WTC11 (cell line): Measurements from ENCODE around the gene PLEKHS1.

ENCODE experiments used
- ATF1 ChIP-seq: sonication (generic); formaldehyde crosslinking; IDR thresholded peaks from 2 replicates; pipeline ENCODE4 v1.8.1; 2023; ENCODE audit warnings: mild to moderate bottlenecking, moderate library complexity, missing genetic modification reagents
- CREM ChIP-seq: sonication (generic); formaldehyde crosslinking; IDR thresholded peaks from 2 replicates; pipeline ENCODE4 v1.8.1; 2022; ENCODE audit warnings: mild to moderate bottlenecking, missing genetic modification reagents, moderate library complexity
- CTCF ChIP-seq: fragments of 200-600 bp; IDR thresholded peaks from 2 replicates; pipeline ENCODE4 v1.8.0; 2022; ENCODE audit warnings: antibody characterized with exemption
- E2F5 ChIP-seq: sonication (generic); formaldehyde crosslinking; IDR thresholded peaks from 2 replicates; pipeline ENCODE4 v1.8.1; 2022; ENCODE audit warnings: mild to moderate bottlenecking, moderate library complexity, missing genetic modification reagents
- ELF4 ChIP-seq: sonication (generic); formaldehyde crosslinking; IDR thresholded peaks from 2 replicates; pipeline ENCODE4 v1.8.1; 2022; ENCODE audit warnings: low read depth, mild to moderate bottlenecking, moderate library complexity, missing genetic modification reagents
- ETV6 ChIP-seq: sonication (generic); formaldehyde crosslinking; IDR thresholded peaks from 2 replicates; pipeline ENCODE4 v1.8.1; 2022; ENCODE audit warnings: mild to moderate bottlenecking, missing genetic modification reagents
- KAT7 ChIP-seq: sonication (generic); formaldehyde crosslinking; IDR thresholded peaks from 2 replicates; pipeline ENCODE4 v1.8.1; 2023; ENCODE audit warnings: missing genetic modification reagents, mild to moderate bottlenecking, borderline replicate concordance
- NR3C1 ChIP-seq: sonication (generic); formaldehyde crosslinking; conservative IDR thresholded peaks from 2 replicates; pipeline ENCODE4 v1.8.1; 2023; ENCODE audit warnings: low read depth, mild to moderate bottlenecking, missing genetic modification reagents
- TP53 ChIP-seq: sonication (generic); formaldehyde crosslinking; IDR thresholded peaks from 2 replicates; pipeline ENCODE4 v1.8.1; 2023; ENCODE audit warnings: mild to moderate bottlenecking, missing genetic modification reagents
- ZBTB21 ChIP-seq: sonication (generic); formaldehyde crosslinking; IDR thresholded peaks from 2 replicates; pipeline ENCODE4 v1.8.1; 2023; ENCODE audit warnings: mild to moderate bottlenecking, missing genetic modification reagents, borderline replicate concordance
- ZNF121 ChIP-seq: sonication (generic); formaldehyde crosslinking; IDR thresholded peaks from 2 replicates; pipeline ENCODE4 v1.8.0; 2023; ENCODE audit warnings: missing genetic modification reagents
- ZNF416 ChIP-seq: fragments of 250-450 bp; sonication (Bioruptor Pico); IDR thresholded peaks from 2 replicates; pipeline ENCODE4 v1.9.0; 2021; ENCODE audit warnings: mild to moderate bottlenecking, inconsistent platforms
- TF ChIP-seq, protein P1 (sequence below): sonication (generic); formaldehyde crosslinking; IDR thresholded peaks from 2 replicates; pipeline ENCODE4 v1.8.0; 2022; ENCODE audit warnings: mild to moderate bottlenecking, missing genetic modification reagents
- TF ChIP-seq, protein P2 (sequence below): sonication (generic); formaldehyde crosslinking; IDR thresholded peaks from 2 replicates; pipeline ENCODE4 v1.8.1; 2022; ENCODE audit warnings: missing genetic modification reagents, borderline replicate concordance

DNA sequence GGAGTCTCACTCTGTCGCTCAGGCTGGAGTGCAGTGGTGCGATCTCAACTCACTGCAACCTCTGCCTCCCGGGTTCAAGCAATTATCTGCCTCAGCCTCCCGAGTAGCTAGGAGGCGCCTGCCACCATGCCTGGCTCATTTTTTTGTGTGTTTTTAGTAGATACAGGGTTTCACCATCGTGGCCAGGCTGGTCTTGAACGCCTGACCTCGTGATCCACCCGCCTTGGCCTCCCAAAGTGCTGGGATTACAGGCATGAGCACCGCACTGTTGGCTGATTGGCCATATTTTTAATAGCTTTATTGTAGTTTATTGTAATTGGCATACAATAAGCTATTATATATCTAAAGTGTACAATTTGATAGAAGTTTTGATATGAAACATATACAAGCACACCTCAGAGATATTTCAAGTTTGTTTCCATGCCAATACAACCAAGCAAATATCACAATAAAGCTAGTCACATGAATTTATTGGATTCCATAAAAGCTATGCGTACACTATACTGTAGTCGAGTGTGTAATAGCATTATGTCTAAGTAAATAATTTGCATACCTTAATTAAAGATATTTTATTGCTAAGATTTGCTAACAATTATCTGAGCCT, 5.6 kb downstream of the PLEKHS1 start:
- TF ChIP-seq, protein P1, sequence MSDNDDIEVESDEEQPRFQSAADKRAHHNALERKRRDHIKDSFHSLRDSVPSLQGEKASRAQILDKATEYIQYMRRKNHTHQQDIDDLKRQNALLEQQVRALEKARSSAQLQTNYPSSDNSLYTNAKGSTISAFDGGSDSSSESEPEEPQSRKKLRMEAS (CRISPR knock-in tag): no peak
- TF ChIP-seq CREM (CRISPR knock-in tag) (no peak), ELF4 (CRISPR knock-in tag) (no peak), ZBTB21 (no peak), CTCF (no peak), NR3C1 (CRISPR knock-in tag) (no peak), ETV6 (no peak), E2F5 (CRISPR knock-in tag) (no peak), KAT7 (CRISPR knock-in tag) (no peak), ATF1 (CRISPR knock-in tag) (no peak), TP53 (CRISPR knock-in tag) (no peak), ZNF416 (no peak), ZNF121 (CRISPR knock-in tag) (no peak)
- TF ChIP-seq, protein P2, sequence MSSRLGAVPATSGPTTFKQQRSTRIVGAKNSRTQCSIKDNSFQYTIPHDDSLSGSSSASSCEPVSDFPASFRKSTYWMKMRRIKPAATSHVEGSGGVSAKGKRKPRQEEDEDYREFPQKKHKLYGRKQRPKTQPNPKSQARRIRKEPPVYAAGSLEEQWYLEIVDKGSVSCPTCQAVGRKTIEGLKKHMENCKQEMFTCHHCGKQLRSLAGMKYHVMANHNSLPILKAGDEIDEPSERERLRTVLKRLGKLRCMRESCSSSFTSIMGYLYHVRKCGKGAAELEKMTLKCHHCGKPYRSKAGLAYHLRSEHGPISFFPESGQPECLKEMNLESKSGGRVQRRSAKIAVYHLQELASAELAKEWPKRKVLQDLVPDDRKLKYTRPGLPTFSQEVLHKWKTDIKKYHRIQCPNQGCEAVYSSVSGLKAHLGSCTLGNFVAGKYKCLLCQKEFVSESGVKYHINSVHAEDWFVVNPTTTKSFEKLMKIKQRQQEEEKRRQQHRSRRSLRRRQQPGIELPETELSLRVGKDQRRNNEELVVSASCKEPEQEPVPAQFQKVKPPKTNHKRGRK (CRISPR knock-in tag): no peak
